GM06990 (cell line): ENCODE data around the gene SS18.
A peak's percentile ranks its signal among the peaks of the same experiment; 100 is the strongest.

Experiments
- DNase-seq: peaks from one replicate; pipeline ENCODE4 v3.0.0-alpha.2; 2011; ENCODE audit not compliant: insufficient read length; ENCODE audit errors: extremely low read depth
- H3K27me3 ChIP-seq: replicated peaks from 2 replicates; pipeline ENCODE4 v1.6.0; 2011; ENCODE audit warnings: low read length; ENCODE audit not compliant: control insufficient read depth, insufficient read depth
- H3K36me3 ChIP-seq: 2 replicates; pipeline ENCODE4 v1.5.1; 2011; ENCODE audit warnings: low read length; ENCODE audit not compliant: control insufficient read depth, insufficient read depth
- H3K4me3 ChIP-seq: replicated peaks from 2 replicates; pipeline ENCODE4 v1.5.1; 2011; ENCODE audit warnings: low read depth, mild to moderate bottlenecking, control low read depth, low read length
- TF ChIP-seq, protein P1 (sequence below): IDR thresholded peaks from 2 replicates; pipeline ENCODE4 v1.5.1; 2011; ENCODE audit warnings: low read length, control low read depth, mild to moderate bottlenecking, inconsistent platforms; ENCODE audit not compliant: insufficient read depth, poor library complexity, severe bottlenecking

SS18 gene

DNA sequence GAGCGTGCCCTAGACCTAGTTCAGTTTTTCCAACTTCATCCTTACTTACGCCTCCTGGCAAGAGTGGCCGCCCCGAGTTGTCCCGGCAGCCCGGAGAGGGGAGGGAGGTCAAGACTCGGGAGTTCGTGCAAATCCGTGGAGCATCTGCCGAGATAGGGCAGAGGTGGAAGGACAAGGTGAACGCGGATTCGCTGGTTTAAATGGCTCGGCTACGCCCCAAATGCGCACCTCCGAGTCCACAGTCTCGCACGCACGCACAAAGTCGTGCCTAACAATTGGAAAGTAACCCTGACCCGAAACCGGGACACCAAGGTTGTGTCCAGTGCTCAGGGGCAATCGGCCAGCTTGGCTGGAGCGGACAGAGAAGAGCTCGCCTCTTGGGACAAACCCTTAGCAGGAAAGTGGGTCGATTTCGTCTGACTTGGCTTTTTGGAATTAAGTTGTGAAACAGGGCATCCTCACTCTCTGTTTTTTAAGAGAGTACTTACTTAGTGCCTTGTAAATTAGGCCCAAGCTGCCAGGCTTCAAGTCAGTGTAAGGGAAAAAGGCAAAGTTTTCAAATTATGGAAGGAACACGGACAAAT is 726 bp upstream of the SS18 start:
- H3K36me3 ChIP-seq: no peaks in the 10 kb centered on the region
- TF ChIP-seq, protein P1, sequence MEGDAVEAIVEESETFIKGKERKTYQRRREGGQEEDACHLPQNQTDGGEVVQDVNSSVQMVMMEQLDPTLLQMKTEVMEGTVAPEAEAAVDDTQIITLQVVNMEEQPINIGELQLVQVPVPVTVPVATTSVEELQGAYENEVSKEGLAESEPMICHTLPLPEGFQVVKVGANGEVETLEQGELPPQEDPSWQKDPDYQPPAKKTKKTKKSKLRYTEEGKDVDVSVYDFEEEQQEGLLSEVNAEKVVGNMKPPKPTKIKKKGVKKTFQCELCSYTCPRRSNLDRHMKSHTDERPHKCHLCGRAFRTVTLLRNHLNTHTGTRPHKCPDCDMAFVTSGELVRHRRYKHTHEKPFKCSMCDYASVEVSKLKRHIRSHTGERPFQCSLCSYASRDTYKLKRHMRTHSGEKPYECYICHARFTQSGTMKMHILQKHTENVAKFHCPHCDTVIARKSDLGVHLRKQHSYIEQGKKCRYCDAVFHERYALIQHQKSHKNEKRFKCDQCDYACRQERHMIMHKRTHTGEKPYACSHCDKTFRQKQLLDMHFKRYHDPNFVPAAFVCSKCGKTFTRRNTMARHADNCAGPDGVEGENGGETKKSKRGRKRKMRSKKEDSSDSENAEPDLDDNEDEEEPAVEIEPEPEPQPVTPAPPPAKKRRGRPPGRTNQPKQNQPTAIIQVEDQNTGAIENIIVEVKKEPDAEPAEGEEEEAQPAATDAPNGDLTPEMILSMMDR: no peak
- DNase-seq: no peak

DNA sequence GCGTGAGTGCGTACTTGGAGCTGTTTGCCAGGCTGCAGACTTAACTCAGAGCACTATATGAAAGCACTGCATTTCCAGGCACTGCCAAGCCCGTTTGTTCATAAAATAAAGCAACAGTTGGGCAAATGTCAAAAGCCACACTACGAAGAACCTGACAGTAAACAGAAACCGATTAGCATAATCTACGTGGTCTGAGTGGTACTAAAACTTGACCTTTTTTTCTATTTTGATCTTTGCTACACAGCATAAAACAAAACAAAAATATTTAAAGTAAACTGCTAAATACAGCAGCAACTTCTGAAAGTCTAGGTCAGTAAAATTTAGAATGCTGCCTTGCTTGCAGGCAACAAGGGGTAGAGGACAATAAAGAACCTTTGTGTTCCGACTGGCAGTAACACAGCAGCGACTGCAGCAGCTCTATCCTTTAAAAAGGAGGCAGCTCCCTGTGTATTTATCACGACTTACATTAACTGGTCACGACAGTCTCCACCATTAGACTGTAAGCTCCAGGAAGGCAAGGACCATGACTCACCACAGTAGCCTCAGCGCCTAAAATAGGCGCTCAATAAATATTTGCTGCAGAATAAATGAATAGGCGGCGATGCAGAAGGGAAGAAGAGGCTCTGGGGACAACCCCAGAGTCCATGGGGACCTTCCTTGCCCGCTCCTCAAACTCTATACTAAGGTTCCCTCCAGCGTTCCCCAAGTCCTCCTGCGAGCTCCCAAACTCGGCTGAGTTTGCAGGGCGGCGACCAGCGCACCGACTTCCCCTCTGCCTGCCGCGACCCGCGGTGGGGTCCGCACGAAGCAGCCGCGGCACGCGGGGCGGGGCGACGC is 902 bp downstream of the SS18 start:
- peak; percentile 21 for DNase-seq
- no peaks in the 10 kb centered on the region for H3K27me3 ChIP-seq
- TF ChIP-seq, protein P1: no peak
- H3K4me3 ChIP-seq: peak overlapping the region; percentile 90
- peaks cover 1% of the 10 kb centered on the region for H3K36me3 ChIP-seq

More for the DNA sequence above, 726 bp upstream of the SS18 start:
- Histone ChIP-seq H3K4me3 (peak overlapping the region; percentile 90), H3K27me3 (no peaks in the 10 kb centered on the region)

DNA sequence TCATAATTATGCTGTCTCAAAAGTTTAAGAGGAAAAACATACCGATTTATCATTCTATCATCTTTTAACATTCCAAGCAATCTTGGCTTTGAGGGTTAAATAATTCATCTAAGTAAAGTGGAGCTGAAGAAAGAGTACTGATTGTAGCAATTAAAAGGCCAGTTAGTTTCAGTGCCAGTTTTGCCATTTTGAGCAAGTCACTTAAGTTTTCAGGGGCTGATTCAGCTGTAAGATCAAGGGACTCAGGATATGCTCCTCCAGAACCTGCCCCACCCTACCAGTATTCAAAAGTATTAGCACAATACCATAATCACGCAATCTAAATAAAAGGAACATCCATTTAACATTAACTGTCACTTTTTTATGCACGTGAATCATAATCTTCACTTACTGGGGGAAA is 1.9 kb downstream of the SS18 start:
- no peak for DNase-seq
- Histone ChIP-seq H3K36me3 (peaks cover 1% of the 10 kb centered on the region), H3K4me3 (peak overlapping the region; percentile 90), H3K27me3 (no peaks in the 10 kb centered on the region)
- TF ChIP-seq, protein P1: no peak

DNA sequence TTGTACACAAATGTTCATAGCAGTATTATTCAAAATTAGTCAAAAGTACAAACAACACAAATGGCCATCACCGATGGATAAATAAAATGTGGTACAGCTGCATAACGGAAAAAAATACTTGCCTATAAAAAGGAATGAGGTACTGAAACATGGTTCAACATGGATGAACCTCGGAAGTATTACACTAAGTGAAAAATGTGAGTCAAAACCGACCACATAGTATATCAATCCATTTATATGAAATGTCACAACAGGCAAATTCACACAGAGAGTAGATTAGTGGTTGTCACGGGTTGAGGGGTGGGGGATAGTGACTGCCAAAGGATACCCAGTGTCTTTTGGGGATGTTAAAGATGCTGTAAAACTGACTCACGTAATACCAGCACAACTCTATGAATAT is 3.5 kb downstream of the SS18 start:
- peak; percentile 35 for DNase-seq
- Histone ChIP-seq H3K36me3 (peaks cover 1% of the 10 kb centered on the region), H3K4me3 (no peak overlapping the region), H3K27me3 (no peaks in the 10 kb centered on the region)
- TF ChIP-seq, protein P1: no peak

DNA sequence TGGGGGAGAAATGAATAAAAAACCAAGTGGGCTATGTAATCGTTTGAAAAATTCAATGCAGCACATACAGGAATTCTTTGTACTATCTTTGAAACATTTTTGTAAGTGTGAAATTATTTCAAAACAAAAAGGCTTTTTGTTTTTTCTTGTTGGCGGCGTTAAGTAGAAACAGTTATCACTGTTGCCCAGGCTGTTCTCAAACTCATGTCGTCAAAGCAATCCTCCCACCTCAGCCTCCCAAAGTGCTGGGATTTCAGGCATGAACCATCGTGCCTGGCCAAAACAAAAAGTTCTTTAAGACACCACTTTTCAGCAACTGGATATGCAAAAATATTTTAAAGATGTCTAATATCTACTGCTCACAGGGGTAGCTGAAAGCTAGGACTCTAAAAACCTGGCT is 5.4 kb downstream of the SS18 start:
- DNase-seq: no peak
- TF ChIP-seq, protein P1: no peak
- H3K27me3 ChIP-seq: no peaks in the 10 kb centered on the region
- no peak overlapping the region for H3K4me3 ChIP-seq
- H3K36me3 ChIP-seq: peaks cover 3% of the 10 kb centered on the region
